Memory B cell (primary cell): ENCODE measurements around the gene REPIN1.

Experiments used
- ATAC-seq: fragments of 150-1000 bp; cut with Tn5 transposase; 2 replicates; pipeline ENCODE4 v1.10.0; 2021; ENCODE audit warnings: low read depth, mild to moderate bottlenecking, moderate library complexity
- DNase-seq, 2 donors: peaks; one replicate each; pipeline ENCODE4 v3.0.0; 2022; ENCODE audit warnings: low spot score in 2 of 2
- H3K27ac Mint-ChIP-seq: one replicate; pipeline ENCODE4 v1.8.0; 2022; ENCODE audit warnings: mild to moderate bottlenecking, moderate library complexity, mixed read lengths
- H3K27me3 Mint-ChIP-seq: one replicate; pipeline ENCODE4 v1.8.0; 2022; ENCODE audit warnings: mixed read lengths
- H3K36me3 Mint-ChIP-seq: one replicate; pipeline ENCODE4 v1.8.0; 2022; ENCODE audit warnings: mild to moderate bottlenecking, mixed read lengths
- H3K4me1 Mint-ChIP-seq: one replicate; pipeline ENCODE4 v1.8.0; 2022; ENCODE audit warnings: mixed read lengths
- H3K4me3 Mint-ChIP-seq: one replicate; pipeline ENCODE4 v1.8.0; 2022; ENCODE audit warnings: mild to moderate bottlenecking, moderate library complexity, mixed read lengths
- H3K9me3 Mint-ChIP-seq: one replicate; pipeline ENCODE4 v1.8.0; 2022; ENCODE audit warnings: mixed read lengths

Gene REPIN1

GRCh38 chr7:150390205-150390604 is 21.6 kb downstream of the REPIN1 start:
- H3K36me3 Mint-ChIP-seq: peaks cover 3% of the 10 kb centered on the region
- no peaks in the 10 kb centered on the region for H3K9me3 Mint-ChIP-seq
- no peaks in the 10 kb centered on the region for H3K27me3 Mint-ChIP-seq
- H3K4me1 Mint-ChIP-seq: peaks cover under 1% of the 10 kb centered on the region
- no peak for ATAC-seq
- H3K4me3 Mint-ChIP-seq: no peak overlapping the region
- no peak overlapping the region for H3K27ac Mint-ChIP-seq
- DNase-seq: no peak

GRCh38 chr7:150393325-150393724 is 24.7 kb downstream of the REPIN1 start:
- H3K27me3 Mint-ChIP-seq: no peaks in the 10 kb centered on the region

DNA sequence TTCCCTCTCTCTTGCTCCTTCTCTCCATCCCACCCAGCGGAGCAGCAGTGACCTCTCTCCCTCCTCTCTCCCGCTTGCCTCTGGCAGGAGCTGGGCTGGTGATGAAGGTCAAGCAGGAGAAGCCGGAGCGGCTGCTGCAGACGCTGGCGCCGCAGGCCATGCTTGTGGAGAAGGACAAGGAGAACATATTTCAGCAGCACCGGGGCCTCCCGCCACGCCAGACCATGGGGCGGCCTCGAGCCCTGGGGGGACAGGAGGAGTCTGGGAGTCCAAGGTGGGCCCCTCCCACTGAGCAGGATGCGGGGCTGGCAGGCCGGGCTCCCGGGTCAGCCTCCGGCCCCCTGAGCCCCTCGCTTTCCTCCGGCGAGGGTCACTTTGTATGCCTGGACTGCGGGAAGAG is 27.8 kb downstream of the REPIN1 start:
- DNase-seq (no peak), ATAC-seq (no peak)
- no peaks in the 10 kb centered on the region for H3K27me3 Mint-ChIP-seq
- no peaks in the 10 kb centered on the region for H3K9me3 Mint-ChIP-seq
- no peak overlapping the region for H3K4me3 Mint-ChIP-seq
- H3K36me3 Mint-ChIP-seq: peaks cover 3% of the 10 kb centered on the region
- no peak overlapping the region for H3K27ac Mint-ChIP-seq
- H3K4me1 Mint-ChIP-seq: peaks cover 4% of the 10 kb centered on the region

More at GRCh38 chr7:150393325-150393724, 24.7 kb downstream of the REPIN1 start:
- DNase-seq (no peak), ATAC-seq (no peak)
- Mint-ChIP-seq H3K36me3 (peaks cover 3% of the 10 kb centered on the region), H3K4me3 (no peak overlapping the region), H3K27ac (no peak overlapping the region), H3K4me1 (peaks cover 3% of the 10 kb centered on the region), H3K9me3 (no peaks in the 10 kb centered on the region)

- Mint-ChIP-seq H3K4me3 (no peak overlapping the region), H3K36me3 (peaks cover 3% of the 10 kb centered on the region), H3K27ac (no peak overlapping the region), H3K4me1 (peaks cover 5% of the 10 kb centered on the region), H3K9me3 (no peaks in the 10 kb centered on the region), H3K27me3 (no peaks in the 10 kb centered on the region)
- ATAC-seq (no peak), DNase-seq (no peak)
Measured at GRCh38 chr7:150396851-150397260, 28.2 kb downstream of the REPIN1 start.

DNA sequence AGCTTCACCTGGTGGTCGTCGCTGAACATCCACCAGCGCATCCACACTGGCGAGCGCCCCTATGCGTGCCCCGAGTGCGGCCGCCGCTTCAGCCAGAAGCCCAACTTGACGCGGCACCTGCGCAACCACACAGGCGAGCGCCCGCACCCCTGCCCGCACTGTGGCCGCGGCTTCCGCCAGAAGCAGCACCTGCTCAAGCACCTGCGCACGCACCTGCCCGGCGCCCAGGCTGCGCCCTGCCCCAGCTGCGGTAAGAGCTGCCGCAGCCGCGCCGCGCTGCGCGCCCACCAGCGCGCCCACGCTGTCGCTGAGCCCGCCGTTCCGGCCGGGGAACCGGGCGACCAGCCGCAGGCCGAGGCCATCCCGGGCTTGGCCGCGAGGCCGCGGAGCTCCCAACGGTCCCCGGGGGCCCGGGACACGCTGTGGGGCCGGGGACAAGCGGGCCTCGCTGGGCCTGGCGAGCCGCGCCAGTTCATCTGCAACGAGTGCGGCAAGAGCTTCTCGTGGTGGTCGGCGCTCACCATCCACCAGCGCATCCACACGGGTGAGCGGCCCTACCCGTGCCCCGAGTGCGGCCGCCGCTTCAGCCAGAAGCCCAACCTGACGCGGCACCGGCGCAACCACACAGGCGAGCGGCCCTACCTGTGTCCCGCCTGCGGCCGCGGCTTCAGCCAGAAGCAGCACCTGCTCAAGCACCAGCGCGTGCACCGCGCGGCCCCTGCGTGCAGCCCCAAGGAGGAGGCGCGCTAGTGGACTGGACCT is 28.9 kb downstream of the REPIN1 start:
- Mint-ChIP-seq H3K27ac (no peak overlapping the region), H3K27me3 (no peaks in the 10 kb centered on the region), H3K36me3 (peaks cover 3% of the 10 kb centered on the region), H3K9me3 (no peaks in the 10 kb centered on the region), H3K4me1 (peaks cover 5% of the 10 kb centered on the region), H3K4me3 (no peak overlapping the region)
- DNase-seq (no peak), ATAC-seq (no peak)

GRCh38 chr7:150398108-150398964 is 29.7 kb downstream of the REPIN1 start:
- peaks cover 3% of the 10 kb centered on the region for H3K36me3 Mint-ChIP-seq
- H3K9me3 Mint-ChIP-seq: no peaks in the 10 kb centered on the region
- ATAC-seq: no peak
- no peaks in the 10 kb centered on the region for H3K27me3 Mint-ChIP-seq
- no peak for DNase-seq
- H3K4me3 Mint-ChIP-seq: no peak overlapping the region
- H3K4me1 Mint-ChIP-seq: peaks cover 7% of the 10 kb centered on the region
- no peak overlapping the region for H3K27ac Mint-ChIP-seq

- H3K36me3 Mint-ChIP-seq: peaks cover 3% of the 10 kb centered on the region
- no peak overlapping the region for H3K27ac Mint-ChIP-seq
- no peak overlapping the region for H3K4me3 Mint-ChIP-seq
Measured at GRCh38 chr7:150398965-150399320, 30.3 kb downstream of the REPIN1 start.

DNA sequence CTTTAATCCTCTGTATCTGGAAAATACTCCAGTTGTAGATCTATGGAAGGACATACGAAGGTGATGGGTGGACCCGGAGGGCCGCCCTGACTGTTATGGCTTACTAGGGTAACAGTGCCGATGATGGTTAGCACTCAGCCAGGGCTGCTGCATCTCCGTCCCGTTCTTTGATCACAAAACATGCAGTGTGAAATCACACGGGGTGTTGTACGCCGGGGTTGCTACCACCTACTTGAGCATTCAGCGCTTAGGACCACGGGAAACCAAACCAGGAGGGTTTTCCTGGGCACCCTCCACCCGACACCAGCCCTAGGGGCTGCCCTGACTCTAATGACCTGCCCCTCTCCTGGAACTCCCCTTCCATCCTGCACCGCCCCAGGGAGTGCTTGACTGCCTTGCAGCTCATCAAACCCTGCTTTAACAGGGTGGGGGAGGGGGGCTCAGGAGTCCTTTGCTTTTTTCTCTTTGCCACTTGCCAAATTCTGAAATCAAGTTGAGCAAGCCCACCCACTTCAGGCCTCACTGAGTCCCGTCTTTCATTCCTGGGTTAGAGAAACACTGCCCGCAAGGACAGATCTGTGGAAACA is 30.9 kb downstream of the REPIN1 start:
- ATAC-seq (no peak), DNase-seq (no peak)
- Mint-ChIP-seq H3K36me3 (peaks cover 3% of the 10 kb centered on the region), H3K27me3 (no peaks in the 10 kb centered on the region), H3K4me3 (no peak overlapping the region), H3K27ac (no peak overlapping the region), H3K9me3 (no peaks in the 10 kb centered on the region), H3K4me1 (peaks cover 14% of the 10 kb centered on the region)

More at GRCh38 chr7:150398965-150399320, 30.3 kb downstream of the REPIN1 start:
- Mint-ChIP-seq H3K27me3 (no peaks in the 10 kb centered on the region), H3K4me1 (peaks cover 8% of the 10 kb centered on the region), H3K9me3 (no peaks in the 10 kb centered on the region)
- DNase-seq (no peak), ATAC-seq (no peak)

- peaks cover 16% of the 10 kb centered on the region for H3K4me1 Mint-ChIP-seq
- H3K27ac Mint-ChIP-seq: no peak overlapping the region
- no peaks in the 10 kb centered on the region for H3K9me3 Mint-ChIP-seq
- DNase-seq (no peak), ATAC-seq (no peak)
- peaks cover 3% of the 10 kb centered on the region for H3K36me3 Mint-ChIP-seq
- no peaks in the 10 kb centered on the region for H3K27me3 Mint-ChIP-seq
- H3K4me3 Mint-ChIP-seq: no peak overlapping the region
Measured at GRCh38 chr7:150400008-150400787, 31.6 kb downstream of the REPIN1 start.

GRCh38 chr7:150400788-150401423 is 32.3 kb downstream of the REPIN1 start:
- Mint-ChIP-seq H3K4me1 (peaks cover 17% of the 10 kb centered on the region), H3K27me3 (no peaks in the 10 kb centered on the region), H3K4me3 (no peak overlapping the region), H3K36me3 (peaks cover 3% of the 10 kb centered on the region), H3K9me3 (no peaks in the 10 kb centered on the region), H3K27ac (no peak overlapping the region)
- no peak for DNase-seq
- ATAC-seq: no peak

DNA sequence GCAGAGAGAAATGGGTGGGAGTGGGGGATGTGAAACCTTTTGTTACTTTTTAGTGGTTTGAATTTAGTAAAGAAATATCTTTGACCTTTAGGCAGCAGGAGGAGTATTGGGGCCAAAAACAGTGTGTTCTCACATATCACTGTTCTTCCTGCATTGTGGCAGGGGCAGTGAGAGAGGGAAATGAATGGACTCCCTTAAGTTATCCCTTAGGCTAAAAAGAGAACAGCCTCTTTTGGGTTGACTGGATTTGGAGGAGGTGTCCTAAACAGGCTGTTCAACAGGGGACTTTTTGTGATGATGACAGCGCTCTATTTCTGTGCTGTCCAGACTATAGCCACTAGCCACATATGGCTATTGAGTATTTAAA is 32.8 kb downstream of the REPIN1 start:
- Mint-ChIP-seq H3K27me3 (no peaks in the 10 kb centered on the region), H3K4me1 (peaks cover 22% of the 10 kb centered on the region), H3K27ac (no peak overlapping the region), H3K9me3 (no peaks in the 10 kb centered on the region), H3K36me3 (no peaks in the 10 kb centered on the region), H3K4me3 (no peak overlapping the region)
- ATAC-seq (no peak), DNase-seq (no peak)

DNA sequence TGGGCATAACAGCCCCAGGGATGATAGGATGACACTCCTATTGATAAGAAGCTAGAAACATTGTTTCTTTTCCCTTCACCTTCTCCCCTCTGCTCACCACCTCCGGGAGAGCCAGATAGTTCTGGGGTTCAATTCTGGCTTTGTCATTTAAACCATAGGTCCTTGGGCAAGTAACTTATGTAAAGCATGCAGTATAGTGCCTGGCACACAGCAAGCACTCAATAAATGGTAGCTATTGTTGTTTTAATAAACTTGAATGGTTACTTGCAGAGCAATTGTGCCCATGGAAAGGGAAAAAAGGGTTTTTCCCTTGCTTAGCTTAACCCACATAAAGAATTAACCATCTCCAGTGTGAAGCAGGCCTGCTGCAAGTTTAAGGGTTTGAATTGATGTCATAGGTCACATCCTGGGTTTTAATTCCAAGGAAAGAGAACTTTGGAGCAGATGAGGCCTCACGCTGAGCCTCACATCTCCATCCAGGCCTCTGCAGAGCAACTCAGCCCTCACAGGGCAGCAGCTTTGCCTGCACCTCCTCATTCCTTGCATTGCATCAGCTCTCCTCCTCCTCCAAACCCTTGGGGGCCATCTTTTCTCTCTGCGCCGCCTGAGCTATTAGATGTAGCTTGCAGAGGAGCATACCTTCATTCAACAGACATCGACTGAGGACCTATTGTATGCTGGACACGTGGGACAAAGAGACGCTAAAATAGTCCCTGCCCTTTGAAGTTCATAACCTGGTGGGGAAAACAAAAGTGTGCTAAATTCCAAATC is 33.4 kb downstream of the REPIN1 start:
- no peak for DNase-seq
- H3K9me3 Mint-ChIP-seq: no peaks in the 10 kb centered on the region
- peaks cover 26% of the 10 kb centered on the region for H3K4me1 Mint-ChIP-seq
- H3K27me3 Mint-ChIP-seq: no peaks in the 10 kb centered on the region
- H3K36me3 Mint-ChIP-seq: peaks cover 2% of the 10 kb centered on the region
- no peak for ATAC-seq
- H3K4me3 Mint-ChIP-seq: no peak overlapping the region
- peak overlapping the region; percentile 99 for H3K27ac Mint-ChIP-seq
